ENCODE data around the gene MBD5. TPM values are rescaled to one million over a fixed set of nuclear protein-coding genes. Genes with fewer than 3 reads are reported as not detected.

MBD5 gene
- total RNA-seq, 1 donor from 2014 or later = 38.8 TPM

GRCh38 chr2:148096012-148096411 lies 75.1 kb downstream of the MBD5 start:
- no peaks in the 10 kb centered on the region for H3K4me1 ChIP-seq
- no peak overlapping the region for H3K4me3 ChIP-seq
- H3K27ac Mint-ChIP-seq = no peak overlapping the region
- no peak overlapping the region for H3K4me2 ChIP-seq
- no peak overlapping the region for H3K9ac ChIP-seq
- H3K79me2 ChIP-seq (ENCODE audit: low read depth) = no peaks in the 10 kb centered on the region
- no peaks in the 10 kb centered on the region for H3K36me3 ChIP-seq
- H2AFZ ChIP-seq (replicated peaks) = no peak overlapping the region
- no peaks in the 10 kb centered on the region for H4K20me1 ChIP-seq (ENCODE audit: low read depth)
- no peaks in the 10 kb centered on the region for H3K27me3 ChIP-seq
- H3K4me1 Mint-ChIP-seq = no peaks in the 10 kb centered on the region
- peaks cover 2% of the 10 kb centered on the region for H3K27me3 Mint-ChIP-seq (ENCODE audit: insufficient read depth, low read depth)
- H3F3A ChIP-seq (ENCODE audit: low read depth) = no peaks in the 10 kb centered on the region
- no peak for TF ChIP-seq EZH2 (IDR thresholded peaks at IDR 0.05)
- TF ChIP-seq EZH2phosphoT487 (IDR thresholded peaks at IDR 0.05) = no peak
- TF ChIP-seq, protein P1, sequence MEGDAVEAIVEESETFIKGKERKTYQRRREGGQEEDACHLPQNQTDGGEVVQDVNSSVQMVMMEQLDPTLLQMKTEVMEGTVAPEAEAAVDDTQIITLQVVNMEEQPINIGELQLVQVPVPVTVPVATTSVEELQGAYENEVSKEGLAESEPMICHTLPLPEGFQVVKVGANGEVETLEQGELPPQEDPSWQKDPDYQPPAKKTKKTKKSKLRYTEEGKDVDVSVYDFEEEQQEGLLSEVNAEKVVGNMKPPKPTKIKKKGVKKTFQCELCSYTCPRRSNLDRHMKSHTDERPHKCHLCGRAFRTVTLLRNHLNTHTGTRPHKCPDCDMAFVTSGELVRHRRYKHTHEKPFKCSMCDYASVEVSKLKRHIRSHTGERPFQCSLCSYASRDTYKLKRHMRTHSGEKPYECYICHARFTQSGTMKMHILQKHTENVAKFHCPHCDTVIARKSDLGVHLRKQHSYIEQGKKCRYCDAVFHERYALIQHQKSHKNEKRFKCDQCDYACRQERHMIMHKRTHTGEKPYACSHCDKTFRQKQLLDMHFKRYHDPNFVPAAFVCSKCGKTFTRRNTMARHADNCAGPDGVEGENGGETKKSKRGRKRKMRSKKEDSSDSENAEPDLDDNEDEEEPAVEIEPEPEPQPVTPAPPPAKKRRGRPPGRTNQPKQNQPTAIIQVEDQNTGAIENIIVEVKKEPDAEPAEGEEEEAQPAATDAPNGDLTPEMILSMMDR (IDR thresholded peaks at IDR 0.05) = no peak
- H3K27ac ChIP-seq = no peak overlapping the region
- H3K4me3 Mint-ChIP-seq = no peak overlapping the region
- H3K36me3 Mint-ChIP-seq = no peaks in the 10 kb centered on the region
- DNase-seq (ENCODE audit: low spot score) = no peak
- H3K9me3 ChIP-seq (ENCODE audit: low read depth) = no peaks in the 10 kb centered on the region
- no peaks in the 10 kb centered on the region for H3K9me3 Mint-ChIP-seq

- DNase-seq (ENCODE audit: low spot score) = no peak
- Histone ChIP-seq H3K9me3 (ENCODE audit: low read depth) (no peaks in the 10 kb centered on the region), H3K4me1 (no peaks in the 10 kb centered on the region), H4K20me1 (ENCODE audit: low read depth) (no peaks in the 10 kb centered on the region), H3K9ac (no peak overlapping the region), H3K27ac (no peak overlapping the region), H3K27me3 (no peaks in the 10 kb centered on the region), H3K36me3 (no peaks in the 10 kb centered on the region), H2AFZ (replicated peaks) (no peak overlapping the region), H3F3A (ENCODE audit: low read depth) (no peaks in the 10 kb centered on the region), H3K4me2 (no peak overlapping the region), H3K79me2 (ENCODE audit: low read depth) (no peaks in the 10 kb centered on the region), H3K4me3 (no peak overlapping the region)
- Mint-ChIP-seq H3K4me1 (no peaks in the 10 kb centered on the region), H3K36me3 (no peaks in the 10 kb centered on the region), H3K27me3 (ENCODE audit: insufficient read depth, low read depth) (peaks cover 2% of the 10 kb centered on the region), H3K27ac (no peak overlapping the region), H3K4me3 (no peak overlapping the region), H3K9me3 (no peaks in the 10 kb centered on the region)
- TF ChIP-seq EZH2 (IDR thresholded peaks at IDR 0.05) (no peak), EZH2phosphoT487 (IDR thresholded peaks at IDR 0.05) (no peak)
- TF ChIP-seq, protein P1 (IDR thresholded peaks at IDR 0.05) = no peak
These were observed 81.8 kb downstream of the MBD5 start for GRCh38 chr2:148102641-148103040.

DNA sequence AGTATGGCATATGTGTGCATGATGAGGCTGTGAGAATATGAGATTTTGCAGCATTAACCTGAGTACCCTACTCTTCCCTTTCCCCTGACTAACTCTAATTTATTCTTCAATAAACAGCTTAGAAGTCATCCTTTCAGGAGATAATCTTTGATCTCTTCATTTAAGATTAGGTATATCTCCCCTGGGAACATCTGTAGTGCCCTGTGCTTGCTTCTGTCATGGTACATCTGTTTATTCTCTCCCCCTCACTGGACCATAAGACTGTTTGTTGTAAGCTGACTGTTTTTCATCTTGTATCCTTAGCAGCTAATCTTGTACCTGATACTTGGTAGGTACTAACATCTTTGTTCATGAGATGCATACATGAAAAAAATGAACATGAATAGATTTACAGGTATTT lies 83.1 kb downstream of the MBD5 start:
- Histone ChIP-seq H3K4me2 (no peak overlapping the region), H3K4me3 (no peak overlapping the region), H3K36me3 (no peaks in the 10 kb centered on the region), H3K4me1 (no peaks in the 10 kb centered on the region), H3K27ac (no peak overlapping the region), H3F3A (ENCODE audit: low read depth) (no peaks in the 10 kb centered on the region), H3K9me3 (ENCODE audit: low read depth) (no peaks in the 10 kb centered on the region), H3K9ac (no peak overlapping the region), H4K20me1 (ENCODE audit: low read depth) (no peaks in the 10 kb centered on the region), H3K27me3 (no peaks in the 10 kb centered on the region), H2AFZ (replicated peaks) (no peak overlapping the region), H3K79me2 (ENCODE audit: low read depth) (no peaks in the 10 kb centered on the region)
- TF ChIP-seq EZH2phosphoT487 (IDR thresholded peaks at IDR 0.05) = no peak
- TF ChIP-seq, protein P1 (IDR thresholded peaks at IDR 0.05) = no peak
- Mint-ChIP-seq H3K36me3 (no peaks in the 10 kb centered on the region), H3K27me3 (ENCODE audit: insufficient read depth, low read depth) (peaks cover 2% of the 10 kb centered on the region), H3K27ac (no peak overlapping the region), H3K9me3 (no peaks in the 10 kb centered on the region), H3K4me3 (no peak overlapping the region), H3K4me1 (no peaks in the 10 kb centered on the region)
- DNase-seq (ENCODE audit: low spot score) = no peak

Data from neural progenitor cell (in vitro differentiated cells).